Measurements from ENCODE around the gene PSME3. TPM values are rescaled to one million over a fixed set of nuclear protein-coding genes. Genes with fewer than 3 reads are reported as not detected.
A peak's percentile ranks its signal among the peaks of the same experiment; 100 is the strongest.

The PSME3 gene
- total and polyA plus RNA-seq, 4 donors, result 25.0 to 55.3 (median 39.8) TPM

GRCh38 chr17:42843358-42843934 is 10.2 kb downstream of the PSME3 start:
- no peak for DNase-seq (ENCODE audit: low spot score)
- H3K27ac ChIP-seq (ENCODE audit: low read depth in 1 of 2, low read length in 2 of 2), result no peak overlapping the region
- H3K9me3 ChIP-seq (ENCODE audit: control insufficient read depth in 4 of 4, low read length in 3 of 4), result no peaks in the 10 kb centered on the region
- 39% methylated on average over 6 of the region's 6 CpGs for WGBS
- H3K9ac ChIP-seq (ENCODE audit: low read depth in 1 of 2, low read length in 2 of 2), result no peak overlapping the region
- TF ChIP-seq ZBTB33 (IDR thresholded peaks at IDR 0.05) (no peak), HNF4A (conservative IDR thresholded peaks at IDR 0.05) (no peak), RXRA (IDR thresholded peaks at IDR 0.05) (no peak), MAX (IDR thresholded peaks at IDR 0.05) (no peak), NR2F2 (IDR thresholded peaks at IDR 0.05) (no peak), SP1 (IDR thresholded peaks at IDR 0.05) (no peak), CTCF (IDR thresholded peaks at IDR 0.05; ENCODE audit: low read depth, low read length, missing input control) (peak; percentile 93), YY1 (IDR thresholded peaks at IDR 0.05) (no peak), HNF4G (IDR thresholded peaks at IDR 0.05) (no peak), RAD21 (IDR thresholded peaks at IDR 0.05) (peak; percentile 98 to 99), GABPA (IDR thresholded peaks at IDR 0.05 in 1 of 2, conservative IDR thresholded peaks at IDR 0.05 in 1 of 2) (no peak), JUND (IDR thresholded peaks at IDR 0.05) (no peak), FOXA2 (IDR thresholded peaks at IDR 0.05) (no peak), ATF3 (IDR thresholded peaks at IDR 0.05) (no peak), EGR1 (IDR thresholded peaks at IDR 0.05; ENCODE audit: low read depth in 2 of 2) (no peak), FOXA1 (IDR thresholded peaks at IDR 0.05) (peak; percentile 8), TAF1 (conservative IDR thresholded peaks at IDR 0.05) (no peak)
- no peaks in the 10 kb centered on the region for H3K27me3 ChIP-seq (ENCODE audit: control insufficient read depth in 4 of 4, insufficient read depth in 4 of 4, low read length in 3 of 4)
- no peak overlapping the region for H3K4me3 ChIP-seq (ENCODE audit: low read depth in 1 of 3, low read length in 3 of 3)
- H3K4me1 ChIP-seq (ENCODE audit: control insufficient read depth in 4 of 4, insufficient read depth in 4 of 4, low read length in 3 of 4), result peaks cover 0 to 6% (median 1%) of the 10 kb centered on the region in 4 donors
- H3K36me3 ChIP-seq (ENCODE audit: control insufficient read depth in 4 of 4, insufficient read depth in 3 of 4, low read depth in 1 of 4, low read length in 3 of 4), result peaks cover 18 to 57% (median 37%) of the 10 kb centered on the region in 4 donors

GRCh38 chr17:42844271-42844670 is 11.1 kb downstream of the PSME3 start, which contains the start of gene AOC2:
Gene AOC2, plus strand, starts transcription at chr17:42844580. Its CDS starts 47 bp downstream, at chr17:42844627.
- H3K4me3 ChIP-seq (ENCODE audit: low read depth in 1 of 3, low read length in 3 of 3), result no peak within 1 kb of the TSS
- no peak for DNase-seq (ENCODE audit: low spot score)
- peaks cover 0 to 11% (median 5%) of the 10 kb centered on the region in 4 donors for H3K4me1 ChIP-seq (ENCODE audit: control insufficient read depth in 4 of 4, insufficient read depth in 4 of 4, low read length in 3 of 4)
- no peaks in the 10 kb centered on the region for H3K9me3 ChIP-seq (ENCODE audit: control insufficient read depth in 4 of 4, low read length in 3 of 4)
- peaks cover 13 to 49% (median 29%) of the 10 kb centered on the region in 4 donors for H3K36me3 ChIP-seq (ENCODE audit: control insufficient read depth in 4 of 4, insufficient read depth in 3 of 4, low read depth in 1 of 4, low read length in 3 of 4)
- no peaks in the 10 kb centered on the region for H3K27me3 ChIP-seq (ENCODE audit: control insufficient read depth in 4 of 4, insufficient read depth in 4 of 4, low read length in 3 of 4)
- WGBS, result 84% methylated on average over 4 of the region's 4 CpGs
- no peak within 1 kb of the TSS for H3K27ac ChIP-seq (ENCODE audit: low read depth in 1 of 2, low read length in 2 of 2)
- no peak within 1 kb of the TSS for H3K9ac ChIP-seq (ENCODE audit: low read depth in 1 of 2, low read length in 2 of 2)
- no peak for TF ChIP-seq FOXA1 (IDR thresholded peaks at IDR 0.05)
- no peak for TF ChIP-seq JUND (IDR thresholded peaks at IDR 0.05)
- no peak for TF ChIP-seq CTCF (IDR thresholded peaks at IDR 0.05; ENCODE audit: low read depth, low read length, missing input control)
- TF ChIP-seq YY1 (IDR thresholded peaks at IDR 0.05), result no peak
- TF ChIP-seq RAD21 (IDR thresholded peaks at IDR 0.05), result no peak
- TF ChIP-seq ATF3 (IDR thresholded peaks at IDR 0.05), result no peak
- no peak for TF ChIP-seq MAX (IDR thresholded peaks at IDR 0.05)
- TF ChIP-seq EGR1 (IDR thresholded peaks at IDR 0.05; ENCODE audit: low read depth in 2 of 2), result no peak
- TF ChIP-seq HNF4G (IDR thresholded peaks at IDR 0.05), result no peak
- no peak for TF ChIP-seq NR2F2 (IDR thresholded peaks at IDR 0.05)
- no peak for TF ChIP-seq GABPA (IDR thresholded peaks at IDR 0.05 in 1 of 2, conservative IDR thresholded peaks at IDR 0.05 in 1 of 2)
- TF ChIP-seq TAF1 (conservative IDR thresholded peaks at IDR 0.05), result no peak
- TF ChIP-seq SP1 (IDR thresholded peaks at IDR 0.05), result no peak
- TF ChIP-seq REST (IDR thresholded peaks at IDR 0.05), result no peak
- no peak for TF ChIP-seq HNF4A (conservative IDR thresholded peaks at IDR 0.05)

All from liver (tissue), 9 donors.